IPS DF 4.7 (cell line): Measurements from ENCODE around the gene RYR1.
"Not testable (repeated sequence)": the region's sequence is repeated elsewhere in the genome, so short reads cannot be mapped to it uniquely, and the experiment has no call there.

Experiments
- DNase-seq: peaks from one replicate; pipeline ENCODE4 v3.0.0-alpha.2; 2013; ENCODE audit warnings: low spot score; ENCODE audit errors: extremely low read depth

Gene RYR1

DNA sequence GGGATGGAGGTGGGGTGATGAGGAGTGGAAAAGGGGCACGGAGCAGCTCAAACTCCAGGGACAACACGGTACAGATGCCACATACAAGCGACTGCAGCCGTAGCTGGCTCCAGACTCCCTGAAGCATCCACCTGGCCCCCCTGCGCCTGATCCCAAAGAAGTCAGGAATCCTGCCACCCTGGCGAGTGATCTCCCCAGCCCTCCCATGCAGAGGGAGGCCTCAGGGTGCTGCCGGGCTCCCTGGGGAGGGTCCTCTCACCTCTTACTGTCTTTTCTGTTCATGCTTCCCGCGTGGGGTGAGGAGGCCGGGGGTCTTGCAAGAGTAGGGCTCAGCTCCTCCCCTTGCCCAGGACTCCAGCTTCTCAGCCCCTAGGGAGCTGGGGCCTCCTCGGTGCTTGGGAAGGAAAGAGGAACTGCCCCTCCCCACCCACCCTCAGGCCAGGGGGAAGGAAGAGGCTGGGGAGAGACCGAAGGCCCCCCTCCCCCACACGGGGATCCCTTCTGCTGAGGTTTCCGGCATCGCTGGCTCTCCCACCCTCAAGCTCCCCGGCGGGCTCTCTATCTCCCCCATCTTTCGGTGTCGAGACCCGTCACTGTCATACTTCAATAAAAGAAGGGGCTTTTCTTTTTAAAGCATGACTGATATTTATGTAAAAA, 7.6 kb upstream of the RYR1 start, which contains the start of gene RASGRP4:
TSS of gene RASGRP4 (minus strand) at position 410 of the 657 bp plus-strand sequence. CDS start at position 282, 128 bp downstream.
- DNase-seq, result no peak

DNA sequence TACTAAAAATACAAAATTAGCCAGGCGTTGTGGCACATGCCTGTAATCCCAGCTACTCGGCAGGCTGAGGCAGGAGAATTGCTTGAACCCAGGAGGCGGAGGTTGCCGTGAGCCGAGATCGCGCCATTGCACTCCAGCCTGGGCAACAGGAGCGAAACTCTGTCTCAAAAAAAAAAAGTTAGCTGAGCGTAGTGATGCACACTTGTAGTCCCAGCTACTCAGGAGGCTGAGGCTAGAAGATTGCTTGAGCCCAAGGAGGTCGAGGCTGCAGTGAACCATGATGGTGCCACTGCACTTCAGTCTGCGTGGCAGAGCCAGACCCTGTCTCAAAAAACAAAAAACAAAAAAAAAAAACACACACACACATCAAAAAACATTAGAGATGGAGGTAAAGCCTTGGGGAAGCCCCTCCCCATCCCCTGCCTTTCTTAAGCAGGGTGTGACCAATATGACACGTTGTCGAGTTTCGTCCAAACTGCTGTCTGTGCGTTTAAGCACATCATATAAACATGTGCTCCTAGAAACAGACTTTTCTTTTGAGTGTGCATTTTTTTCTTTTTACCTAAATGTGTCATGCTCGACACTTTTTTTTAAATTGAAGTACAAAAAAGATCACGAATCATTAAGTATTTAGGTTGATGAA, 6.3 kb upstream of the RYR1 start:
- not testable (repeated sequence) for DNase-seq

DNA sequence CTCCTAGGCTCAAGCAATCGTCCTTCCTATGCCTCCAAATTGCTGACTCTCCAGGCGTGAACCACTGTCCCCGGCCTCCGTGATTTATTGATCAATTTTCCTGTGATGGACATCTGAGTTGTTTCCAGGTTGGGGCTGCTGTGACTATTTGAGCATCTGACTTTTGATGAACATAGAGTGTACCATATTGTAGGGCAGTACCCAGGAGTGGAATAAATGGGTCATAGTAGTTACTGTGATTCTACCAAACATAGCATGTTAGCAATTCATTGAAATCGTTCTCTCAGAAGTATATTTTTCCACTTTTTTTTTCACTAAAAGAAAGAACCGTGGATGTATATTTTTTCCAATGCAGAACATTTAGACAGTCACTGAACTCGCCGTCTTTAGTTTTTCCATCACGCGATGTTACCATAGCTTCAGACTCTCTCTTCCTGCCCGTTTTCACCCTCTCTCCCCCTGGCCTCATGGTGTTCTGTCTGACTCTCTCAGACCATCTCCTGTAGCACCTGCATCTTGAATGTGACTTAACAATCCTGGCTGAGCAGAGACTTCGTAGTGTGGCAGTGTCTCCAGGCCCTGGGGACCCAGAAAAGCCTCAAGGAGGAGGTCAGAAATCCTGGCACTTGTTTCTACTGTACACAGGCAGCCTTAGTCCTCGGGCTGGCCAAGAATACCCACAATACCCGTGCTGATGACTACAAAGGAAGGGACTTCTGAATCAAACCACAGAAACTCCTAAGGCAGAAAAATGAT, 4.3 kb upstream of the RYR1 start:
- no peak for DNase-seq

DNA sequence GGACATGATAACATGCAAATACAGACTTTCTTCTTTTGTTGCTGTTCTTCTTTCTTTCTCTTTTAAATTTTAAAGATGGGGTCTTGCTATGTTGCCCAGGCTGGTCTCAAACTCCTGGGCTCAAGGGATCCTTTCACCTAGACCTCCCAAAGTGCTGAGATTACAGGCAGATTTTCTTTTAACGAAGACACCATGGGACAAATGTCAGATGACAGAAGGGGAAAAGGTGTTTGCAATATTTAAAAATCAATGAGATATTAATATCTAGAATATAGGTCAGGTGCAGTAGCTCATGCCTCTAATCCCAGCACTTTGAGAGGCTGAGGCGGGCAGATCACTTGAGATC, 3.7 kb upstream of the RYR1 start:
- no peak for DNase-seq

DNA sequence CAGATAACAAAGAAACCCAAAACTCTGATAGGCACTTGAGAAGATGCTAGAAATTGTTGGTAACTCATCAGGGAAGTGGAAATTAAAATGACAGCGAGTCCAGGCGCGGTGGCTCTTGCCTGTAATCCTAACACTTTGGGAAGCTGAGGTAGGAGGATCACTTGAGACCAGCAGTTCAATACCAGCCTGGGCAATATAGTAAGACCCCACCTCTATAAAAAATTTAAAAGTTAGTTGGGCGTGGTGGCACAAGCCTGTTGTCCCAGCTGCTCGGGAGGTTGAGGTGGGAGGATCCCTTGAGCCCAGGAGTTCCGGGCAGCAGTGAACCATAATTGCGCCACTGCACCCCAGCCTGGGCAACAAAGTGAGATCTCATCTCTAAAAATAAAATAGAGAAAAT, 2.6 kb upstream of the RYR1 start:
- DNase-seq, result no peak

DNA sequence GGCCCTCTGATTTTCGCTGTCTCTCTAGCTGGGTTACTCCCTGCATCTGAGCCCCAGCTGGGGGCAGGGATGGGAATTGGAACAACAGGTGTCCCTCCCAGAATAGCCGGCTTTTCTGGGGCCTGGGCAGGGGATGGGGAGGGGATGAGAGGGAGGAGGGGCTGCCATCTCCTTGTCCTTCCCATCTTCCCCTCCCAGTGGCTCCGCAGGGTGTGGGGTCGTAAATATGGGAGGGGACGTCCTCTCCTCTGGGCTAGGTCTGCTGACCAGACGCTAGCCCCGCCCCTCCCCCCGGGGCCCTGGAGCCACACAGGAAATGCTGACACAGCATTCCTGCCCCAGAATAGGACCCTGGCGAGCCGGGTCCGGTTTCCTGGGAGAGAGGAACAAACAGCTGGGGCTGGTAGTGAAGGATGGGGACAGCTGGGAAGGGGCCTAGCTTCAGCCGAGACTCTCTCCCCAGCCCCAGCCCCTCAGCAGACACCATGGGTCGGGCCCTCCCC, 1.1 kb downstream of the RYR1 start:
- DNase-seq, result no peak

DNA sequence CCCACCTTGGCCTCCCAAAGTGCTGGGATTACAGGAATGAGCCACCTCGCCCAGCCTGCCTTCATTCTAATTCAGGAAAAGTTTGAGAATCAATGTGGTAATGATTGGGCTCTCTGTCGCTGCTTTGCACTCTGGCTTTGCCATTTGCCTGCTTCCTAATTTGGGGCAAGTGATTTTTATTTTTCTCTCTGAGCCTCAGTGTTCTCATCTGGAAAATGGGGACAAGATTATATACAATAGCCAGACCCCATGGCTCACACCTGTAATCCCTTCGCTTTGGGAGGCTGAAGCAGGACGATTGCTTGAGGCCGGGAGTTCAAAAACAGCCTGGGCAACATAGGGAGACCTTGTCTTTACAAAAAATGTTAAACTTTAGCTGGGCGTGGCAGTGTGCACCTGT, 3.8 kb downstream of the RYR1 start:
- no peak for DNase-seq

DNA sequence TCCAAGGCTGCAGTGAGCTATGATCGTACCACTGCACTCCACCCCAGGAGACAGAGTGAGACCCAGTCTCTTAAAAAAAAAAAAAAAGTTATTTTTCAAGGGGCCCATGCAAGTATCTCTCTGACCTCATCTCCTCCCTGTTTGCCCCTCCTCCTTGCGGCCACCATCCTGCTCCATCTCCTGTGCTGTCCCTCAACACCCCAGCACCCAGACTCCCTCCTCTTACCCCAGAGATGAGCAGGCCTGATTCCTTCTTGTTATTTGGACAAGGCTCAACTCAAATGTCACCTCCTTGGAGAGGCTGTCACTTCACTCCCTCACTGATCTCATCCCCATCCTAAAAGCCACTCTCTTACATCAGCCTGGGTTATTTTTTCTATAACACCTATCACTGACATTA, 4.4 kb downstream of the RYR1 start:
- DNase-seq, result no peak

DNA sequence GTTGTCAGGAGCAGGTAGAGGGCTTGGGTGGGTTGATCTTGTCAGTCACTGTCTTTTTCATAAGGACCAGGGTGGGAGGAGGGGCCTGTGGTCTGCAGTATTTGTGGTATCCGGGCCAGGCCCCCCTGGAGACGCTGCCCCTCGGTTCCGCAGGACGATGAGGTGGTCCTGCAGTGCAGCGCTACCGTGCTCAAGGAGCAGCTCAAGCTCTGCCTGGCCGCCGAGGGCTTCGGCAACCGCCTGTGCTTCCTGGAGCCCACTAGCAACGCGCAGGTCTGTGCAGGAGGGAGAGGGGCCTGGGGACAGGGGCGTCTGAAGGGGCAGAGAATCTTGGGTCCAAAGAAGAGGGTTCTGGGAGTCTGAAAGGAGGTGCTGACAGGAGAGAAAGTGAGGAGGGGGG, 7.1 kb downstream of the RYR1 start:
- no peak for DNase-seq

DNA sequence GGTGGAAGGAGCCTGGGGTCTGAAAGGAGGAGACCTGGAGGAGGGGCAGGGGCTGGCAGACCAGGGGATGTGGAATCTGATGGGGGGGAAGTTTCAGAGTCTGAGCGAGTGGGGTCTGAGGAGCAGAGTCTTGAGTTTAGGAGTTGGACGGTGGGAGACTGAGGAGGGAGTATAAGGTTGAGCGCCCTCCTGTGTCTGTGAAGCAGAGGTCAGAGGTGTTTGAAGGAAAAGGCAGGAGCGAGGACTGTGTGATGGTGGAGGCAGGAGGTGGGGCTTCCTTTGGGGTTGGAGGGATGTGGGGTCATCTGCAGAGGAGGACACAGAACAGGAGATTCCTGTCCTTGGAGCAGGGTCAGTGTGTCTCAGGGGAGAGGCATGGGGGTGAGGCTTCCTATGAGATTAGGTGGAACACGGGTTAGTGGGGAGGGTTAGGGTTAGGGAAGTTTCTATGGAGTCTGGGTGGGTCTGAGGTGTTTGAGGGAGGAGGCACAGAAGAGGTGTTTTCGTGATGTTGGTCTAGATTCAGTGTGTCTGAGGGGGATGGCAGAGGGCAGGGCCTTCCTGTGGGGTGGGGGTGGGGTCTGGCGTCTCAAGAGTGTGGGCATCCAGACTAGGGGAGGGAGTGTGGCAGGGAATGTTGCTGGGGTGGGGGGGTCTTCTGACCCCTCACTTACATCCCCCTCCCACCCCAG, 8.3 kb downstream of the RYR1 start:
- DNase-seq, result no peak

DNA sequence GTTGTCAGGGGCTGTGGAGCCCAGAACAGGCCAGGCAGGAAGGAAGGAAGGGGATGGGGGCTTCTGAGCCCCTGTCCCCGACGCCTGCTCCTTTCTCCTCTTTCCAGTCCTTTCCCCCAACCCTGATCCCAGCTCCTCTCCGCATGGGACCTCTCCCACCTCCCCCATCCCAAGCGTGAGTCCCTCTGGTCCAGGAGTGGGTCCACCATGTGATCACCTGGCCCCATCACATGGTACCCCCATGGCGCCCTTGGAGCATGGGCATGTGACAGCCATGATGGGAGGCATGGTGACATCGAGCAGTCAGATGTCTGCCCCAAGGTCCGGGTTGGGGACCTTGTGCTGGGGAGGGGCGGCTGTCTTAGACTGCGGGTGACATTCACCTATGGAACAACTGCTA, 9.2 kb downstream of the RYR1 start:
- DNase-seq, result no peak

DNA sequence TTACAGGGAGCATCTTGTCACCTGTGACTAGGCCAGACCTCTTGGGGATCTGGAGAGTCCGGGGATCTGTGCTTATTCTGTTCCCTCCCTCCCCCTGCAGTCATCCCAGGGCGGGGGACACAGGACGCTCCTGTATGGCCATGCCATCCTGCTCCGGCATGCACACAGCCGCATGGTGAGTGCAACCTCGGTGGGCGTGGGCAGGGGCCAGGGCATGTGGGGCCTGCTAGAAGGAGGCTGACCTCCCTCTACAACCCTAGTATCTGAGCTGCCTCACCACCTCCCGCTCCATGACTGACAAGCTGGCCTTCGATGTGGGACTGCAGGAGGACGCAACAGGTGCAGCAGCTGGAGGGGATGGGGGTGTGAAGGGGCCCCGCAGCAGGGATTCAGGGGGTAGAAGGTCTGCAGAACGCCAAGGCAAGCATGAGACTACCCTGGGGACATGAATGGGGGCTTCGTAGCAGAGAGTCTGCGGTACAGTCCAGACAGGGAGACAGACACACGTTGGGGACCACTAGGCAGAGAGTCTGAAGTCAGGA, 10.0 kb downstream of the RYR1 start:
- DNase-seq, result no peak

DNA sequence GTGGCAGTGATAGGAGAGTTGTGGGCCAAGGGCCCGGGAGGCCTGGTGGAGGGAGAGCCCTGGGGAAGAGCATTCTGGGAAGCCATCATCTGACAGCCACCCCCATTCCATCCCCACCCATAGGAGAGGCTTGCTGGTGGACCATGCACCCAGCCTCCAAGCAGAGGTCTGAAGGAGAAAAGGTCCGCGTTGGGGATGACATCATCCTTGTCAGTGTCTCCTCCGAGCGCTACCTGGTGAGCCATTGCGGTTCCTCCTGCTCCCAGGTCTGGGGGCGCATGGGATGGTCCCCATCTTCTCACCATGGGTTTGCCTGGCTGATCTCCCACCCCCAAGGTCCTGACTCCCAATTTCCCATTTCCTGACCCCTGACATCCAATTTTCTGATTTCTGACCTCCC, 10.5 kb downstream of the RYR1 start:
- no peak for DNase-seq

DNA sequence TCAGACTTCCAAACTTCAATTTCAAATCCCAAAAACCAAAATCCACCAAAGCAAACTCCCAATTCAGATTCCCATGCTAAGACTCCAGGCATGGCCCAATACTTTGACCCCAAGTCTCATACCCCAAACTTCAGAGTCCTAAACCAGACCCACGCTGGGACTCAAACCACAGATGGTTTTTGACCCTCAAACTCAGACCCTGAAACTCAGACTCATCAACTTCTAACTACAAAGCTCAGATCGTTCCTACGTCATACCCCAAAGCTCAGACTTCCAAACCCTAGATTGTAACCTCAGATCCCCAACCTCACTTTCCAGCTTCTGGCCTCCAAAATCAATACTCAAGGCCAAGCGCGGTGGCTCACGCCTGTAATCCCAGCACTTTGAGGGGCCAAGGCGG, 11.9 kb downstream of the RYR1 start:
- no peak for DNase-seq

DNA sequence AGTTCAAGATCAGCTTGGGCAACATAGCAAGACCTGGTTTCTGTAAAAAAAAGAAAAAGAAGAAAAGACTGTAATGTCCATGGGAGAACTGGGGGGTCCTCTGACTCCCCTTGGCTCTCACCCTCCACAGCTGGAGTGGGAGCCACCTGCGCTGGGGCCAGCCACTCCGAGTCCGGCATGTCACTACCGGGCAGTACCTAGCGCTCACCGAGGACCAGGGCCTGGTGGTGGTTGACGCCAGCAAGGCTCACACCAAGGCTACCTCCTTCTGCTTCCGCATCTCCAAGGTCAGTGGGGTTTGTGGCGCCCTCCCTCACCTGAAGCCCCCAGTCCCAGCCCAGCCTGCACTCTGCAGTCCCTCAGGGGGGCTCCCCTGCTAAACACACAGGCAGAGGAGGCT, 14.7 kb downstream of the RYR1 start:
- DNase-seq, result no peak

DNA sequence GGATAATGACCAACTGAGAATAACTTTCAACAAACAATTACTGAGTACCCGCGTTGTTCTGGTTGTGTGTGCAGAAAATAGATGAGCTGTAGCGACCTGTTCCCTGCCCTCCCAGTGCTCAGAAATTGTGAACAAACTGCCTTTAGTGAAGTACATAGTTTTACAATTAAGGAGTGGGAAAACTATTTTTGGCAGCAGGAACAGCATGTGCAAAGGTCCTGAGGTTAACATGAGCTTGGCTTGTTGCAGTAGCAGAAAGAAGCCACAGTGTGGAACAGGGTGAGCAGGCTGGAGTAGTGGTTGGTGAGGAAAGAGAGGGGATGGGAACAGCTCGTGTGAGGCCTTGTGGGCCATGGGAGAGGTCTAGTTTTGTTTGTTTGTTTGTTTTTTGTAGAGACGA, 16.0 kb downstream of the RYR1 start:
- no peak for DNase-seq

DNA sequence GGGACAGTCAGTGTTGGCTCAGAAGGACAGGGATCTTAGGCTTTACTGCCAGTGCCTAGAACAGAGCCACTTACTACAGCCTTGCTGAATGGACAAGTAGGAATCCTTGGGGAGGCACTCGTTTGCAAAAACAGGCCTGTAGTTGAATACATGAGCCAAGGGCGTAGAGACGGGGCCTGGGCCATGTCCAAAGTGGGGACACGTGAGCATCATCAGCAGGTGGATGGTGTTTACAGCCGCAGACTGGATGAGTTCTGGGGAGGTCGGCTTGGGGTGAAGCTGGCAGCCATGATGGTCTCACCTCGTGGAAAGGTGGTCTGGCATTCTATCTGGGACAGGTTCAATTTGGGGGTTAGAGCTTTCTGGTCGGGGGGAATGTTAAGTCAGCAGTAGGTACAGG, 17.5 kb downstream of the RYR1 start:
- no peak for DNase-seq

DNA sequence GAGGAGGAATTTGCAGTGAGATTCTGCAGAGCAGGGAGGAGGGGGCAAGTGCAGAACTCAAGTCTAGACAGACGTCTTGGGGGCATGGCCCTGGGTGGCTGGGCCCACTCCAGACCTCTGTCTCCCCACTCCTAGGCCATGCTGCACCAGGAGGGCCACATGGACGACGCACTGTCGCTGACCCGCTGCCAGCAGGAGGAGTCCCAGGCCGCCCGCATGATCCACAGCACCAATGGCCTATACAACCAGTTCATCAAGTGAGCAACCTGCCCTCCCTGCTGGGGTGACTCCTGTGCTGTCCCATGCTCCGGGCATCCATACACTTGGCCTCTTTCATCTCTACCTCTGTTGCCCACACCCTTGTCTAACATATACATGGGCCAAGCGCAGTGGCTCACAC, 18.1 kb downstream of the RYR1 start:
- DNase-seq, result no peak

DNA sequence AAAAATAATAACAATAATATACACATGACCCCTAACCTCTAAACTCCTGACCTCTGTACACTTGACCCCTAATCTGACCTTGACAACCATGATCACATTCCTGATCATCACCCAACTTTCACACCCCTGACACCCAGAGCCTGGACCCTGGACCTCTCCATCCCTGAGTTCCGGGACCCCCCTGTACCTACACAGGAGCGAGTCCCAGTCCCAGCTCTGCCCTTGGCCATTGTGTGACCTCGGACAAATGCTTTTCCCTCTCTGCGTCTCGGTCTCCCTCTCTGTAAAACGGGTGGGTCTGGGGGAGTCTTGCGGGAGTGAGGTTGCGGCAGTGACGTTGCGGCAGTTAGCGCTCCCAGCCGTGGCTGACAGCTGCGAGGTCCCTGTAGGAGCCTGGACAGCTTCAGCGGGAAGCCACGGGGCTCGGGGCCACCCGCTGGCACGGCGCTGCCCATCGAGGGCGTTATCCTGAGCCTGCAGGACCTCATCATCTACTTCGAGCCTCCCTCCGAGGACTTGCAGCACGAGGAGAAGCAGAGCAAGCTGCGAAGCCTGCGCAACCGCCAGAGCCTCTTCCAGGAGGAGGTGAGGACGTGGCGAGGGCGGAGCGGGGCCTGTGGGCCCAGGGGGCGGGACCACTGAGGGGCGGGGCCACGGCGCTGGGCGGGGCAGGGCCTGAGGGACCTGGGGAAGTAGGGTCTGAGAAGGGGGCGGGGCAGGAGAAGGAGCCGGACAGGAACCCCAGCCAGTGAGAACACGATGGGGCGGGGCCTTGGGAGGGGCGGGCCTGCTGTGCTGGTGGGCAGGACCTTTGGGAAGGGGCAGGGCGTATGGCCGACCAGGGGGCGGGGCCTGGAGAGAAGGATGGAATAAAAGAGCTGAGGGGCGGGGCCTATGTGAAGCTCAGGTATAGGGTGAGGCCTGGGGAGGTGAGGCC, 19.2 kb downstream of the RYR1 start:
- DNase-seq, result no peak

DNA sequence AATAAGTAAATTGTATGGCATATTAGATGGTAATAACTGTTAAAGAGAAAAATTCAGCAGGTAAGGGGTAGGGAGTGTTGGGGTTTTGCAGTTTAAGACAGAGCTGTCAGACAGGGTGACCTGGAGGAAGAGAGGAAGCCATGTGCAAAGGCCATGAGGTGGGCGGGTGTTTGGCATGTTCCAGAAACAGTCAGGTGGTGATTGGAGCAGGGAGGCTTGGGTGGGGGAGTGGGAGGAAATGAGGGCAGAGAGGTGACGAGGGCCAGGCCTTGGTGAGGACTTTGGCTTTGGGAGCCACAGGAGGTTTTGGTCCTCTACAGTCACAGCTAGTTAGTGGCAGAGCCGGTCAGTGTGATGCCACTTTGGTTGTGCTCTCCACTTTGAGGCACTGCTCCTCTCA, 20.1 kb downstream of the RYR1 start:
- no peak for DNase-seq

DNA sequence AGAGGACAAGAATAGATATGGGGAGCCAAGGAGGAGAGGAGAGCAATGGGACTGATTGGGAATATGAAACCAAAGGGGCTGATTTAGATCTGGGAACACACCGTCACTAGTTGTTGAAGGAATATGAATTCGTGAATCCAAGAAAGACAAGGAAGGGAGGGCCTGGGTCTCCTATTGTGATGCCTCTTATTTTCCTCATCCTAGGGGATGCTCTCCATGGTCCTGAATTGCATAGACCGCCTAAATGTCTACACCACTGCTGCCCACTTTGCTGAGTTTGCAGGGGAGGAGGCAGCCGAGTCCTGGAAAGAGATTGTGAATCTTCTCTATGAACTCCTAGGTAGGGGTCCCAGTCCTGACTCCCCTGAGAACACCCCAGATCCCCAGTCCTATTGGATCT, 21.5 kb downstream of the RYR1 start:
- DNase-seq, result no peak
